AG04450 (cell line): ENCODE measurements around the gene PIGK. TPM values are rescaled to one million over a fixed set of nuclear protein-coding genes. Genes with fewer than 3 reads are reported as not detected.

Experiments used
- CTCF ChIA-PET: fragments of 300-600, 350-600 bp; formaldehyde crosslinking; extraction: SDS; loops from one replicate; lab custom pipeline; 2022; ENCODE audit warnings: antibody characterized with exemption, inconsistent platforms; lab: Charles Lee
- POLR2A ChIA-PET: fragments of 350-600 bp; formaldehyde crosslinking; extraction: SDS; loops from one replicate; lab custom pipeline; 2021; ENCODE audit warnings: antibody characterized with exemption, inconsistent platforms; lab: Yijun Ruan, JAX
- DNase-seq: peaks from one replicate; pipeline ENCODE4 v3.0.0-alpha.2; 2011; ENCODE audit warnings: low read depth, low spot score
- H3K27ac ChIP-seq: one replicate; pipeline ENCODE4 v1.5.1; 2012; ENCODE audit warnings: low read depth, low read length, control low read depth
- H3K27me3 ChIP-seq: one replicate; pipeline ENCODE4 v1.6.0; 2012; ENCODE audit warnings: low read length; ENCODE audit not compliant: control insufficient read depth, insufficient read depth
- H3K4me3 ChIP-seq: 2 replicates; pipeline ENCODE4 v1.5.1; 2011; ENCODE audit warnings: mild to moderate bottlenecking, low read depth, low read length, control low read depth
- H3K9me3 ChIP-seq: 2 replicates; pipeline ENCODE4 v1.5.1; 2012; ENCODE audit warnings: low read length; ENCODE audit not compliant: control insufficient read depth, insufficient read depth
- polyA plus RNA-seq: library from polyadenylated mRNA; depleted of rRNA; stranded (reverse); fragments of >200 nt; gene quantifications from 2 replicates; pipeline ENCODE4 v1.2.3, GENCODE V29; 2011
- TF ChIP-seq, protein P1 (sequence below): IDR thresholded peaks from 2 replicates; pipeline ENCODE4 v1.5.1; 2011; ENCODE audit warnings: low read depth, low read length, control low read depth, inconsistent platforms

PIGK gene
- polyA plus RNA-seq, 1 experiment: 48.8 TPM

DNA sequence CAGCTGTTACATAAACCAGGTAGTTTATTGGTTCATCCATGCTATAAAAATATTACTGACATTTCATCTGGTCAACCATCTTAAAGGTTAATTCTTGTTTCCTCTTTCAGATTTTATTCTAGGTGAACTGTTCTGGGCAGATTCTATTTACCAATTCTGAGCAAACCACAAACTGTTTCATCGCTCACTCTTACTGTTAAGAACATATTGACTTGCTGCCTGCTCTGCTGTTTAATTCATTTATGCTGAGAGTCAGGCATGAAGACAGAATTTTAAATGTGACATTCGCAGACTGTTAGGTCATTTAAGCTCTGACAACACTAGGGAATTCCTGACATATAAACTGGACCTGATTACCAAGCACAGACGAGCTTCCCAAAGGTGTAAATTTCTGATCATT is 98.3 kb downstream of the PIGK start:
- TF ChIP-seq, protein P1, sequence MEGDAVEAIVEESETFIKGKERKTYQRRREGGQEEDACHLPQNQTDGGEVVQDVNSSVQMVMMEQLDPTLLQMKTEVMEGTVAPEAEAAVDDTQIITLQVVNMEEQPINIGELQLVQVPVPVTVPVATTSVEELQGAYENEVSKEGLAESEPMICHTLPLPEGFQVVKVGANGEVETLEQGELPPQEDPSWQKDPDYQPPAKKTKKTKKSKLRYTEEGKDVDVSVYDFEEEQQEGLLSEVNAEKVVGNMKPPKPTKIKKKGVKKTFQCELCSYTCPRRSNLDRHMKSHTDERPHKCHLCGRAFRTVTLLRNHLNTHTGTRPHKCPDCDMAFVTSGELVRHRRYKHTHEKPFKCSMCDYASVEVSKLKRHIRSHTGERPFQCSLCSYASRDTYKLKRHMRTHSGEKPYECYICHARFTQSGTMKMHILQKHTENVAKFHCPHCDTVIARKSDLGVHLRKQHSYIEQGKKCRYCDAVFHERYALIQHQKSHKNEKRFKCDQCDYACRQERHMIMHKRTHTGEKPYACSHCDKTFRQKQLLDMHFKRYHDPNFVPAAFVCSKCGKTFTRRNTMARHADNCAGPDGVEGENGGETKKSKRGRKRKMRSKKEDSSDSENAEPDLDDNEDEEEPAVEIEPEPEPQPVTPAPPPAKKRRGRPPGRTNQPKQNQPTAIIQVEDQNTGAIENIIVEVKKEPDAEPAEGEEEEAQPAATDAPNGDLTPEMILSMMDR: no peak
- ChIA-PET POLR2A (no interaction called here), CTCF (no interaction called here)
- DNase-seq: no peak
- H3K27me3 ChIP-seq: no peaks in the 10 kb centered on the region
- no peak overlapping the region for H3K27ac ChIP-seq
- no peaks in the 10 kb centered on the region for H3K9me3 ChIP-seq
- H3K4me3 ChIP-seq: no peak overlapping the region

DNA sequence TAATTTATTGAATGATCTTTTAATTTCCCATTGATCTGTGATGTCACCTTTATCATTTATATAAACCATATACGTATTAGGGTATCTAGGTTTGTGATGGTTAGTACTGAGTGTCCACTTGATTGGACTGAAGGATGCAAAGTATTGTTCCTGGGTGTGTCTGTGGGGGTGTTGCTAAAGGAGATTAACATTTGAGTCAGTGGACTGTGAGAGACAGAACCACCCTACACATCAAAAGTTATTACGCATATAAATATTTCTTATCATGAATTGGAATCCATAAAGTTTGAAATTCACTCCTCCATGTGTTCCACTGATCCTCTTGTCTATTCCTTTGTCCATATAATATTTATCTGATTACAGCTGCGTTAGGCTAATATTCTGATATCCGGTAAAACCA is 100.5 kb downstream of the PIGK start:
- TF ChIP-seq, protein P1: no peak
- ChIA-PET POLR2A (no interaction called here), CTCF (no interaction called here)
- H3K9me3 ChIP-seq: no peaks in the 10 kb centered on the region
- DNase-seq: no peak
- H3K27me3 ChIP-seq: no peaks in the 10 kb centered on the region
- no peak overlapping the region for H3K27ac ChIP-seq
- H3K4me3 ChIP-seq: no peak overlapping the region

DNA sequence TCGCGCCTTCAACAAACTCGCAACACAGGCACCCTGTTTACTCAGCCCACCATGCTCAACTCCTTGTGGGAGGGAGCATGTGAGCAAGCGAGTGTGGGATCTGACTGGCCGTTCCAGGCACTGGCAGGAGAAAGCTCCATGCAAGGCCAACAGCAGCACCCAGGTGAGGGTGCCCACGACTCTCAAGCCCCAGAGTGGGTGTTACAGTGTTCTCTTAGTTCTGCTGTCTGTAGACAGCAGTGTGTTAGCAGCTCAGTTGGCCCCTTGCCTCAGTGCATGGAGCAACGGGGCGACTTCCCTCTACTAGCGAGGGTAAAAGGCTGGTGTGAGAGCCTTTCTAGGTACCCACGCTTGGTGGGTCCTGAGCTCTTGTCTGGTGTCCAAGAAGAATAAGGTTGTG is 114.6 kb downstream of the PIGK start:
- Histone ChIP-seq H3K9me3 (no peaks in the 10 kb centered on the region), H3K27me3 (no peaks in the 10 kb centered on the region), H3K27ac (no peak overlapping the region), H3K4me3 (no peak overlapping the region)
- TF ChIP-seq, protein P1: no peak
- ChIA-PET POLR2A (no interaction called here), CTCF (no interaction called here)
- no peak for DNase-seq

DNA sequence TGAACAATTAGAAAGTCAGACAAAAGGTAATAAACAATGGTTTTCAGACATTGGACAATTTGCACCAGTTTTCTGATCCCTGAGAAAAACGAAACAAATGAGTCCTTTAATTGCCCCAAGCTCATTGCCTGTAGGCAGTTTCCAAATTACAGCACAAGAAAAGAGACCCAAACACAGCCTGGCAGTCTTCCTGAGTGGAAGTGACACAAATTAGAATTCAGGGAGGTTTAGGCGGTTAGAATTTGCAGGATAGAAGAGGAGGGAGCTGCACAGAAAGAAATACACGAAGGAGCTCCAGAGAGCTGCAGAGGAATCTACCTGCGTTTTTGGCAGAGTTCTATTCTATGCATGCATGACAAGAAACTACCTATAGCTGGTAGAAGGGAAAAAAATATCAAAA is 115.7 kb downstream of the PIGK start:
- Histone ChIP-seq H3K27me3 (no peaks in the 10 kb centered on the region), H3K9me3 (no peaks in the 10 kb centered on the region), H3K27ac (no peak overlapping the region), H3K4me3 (no peak overlapping the region)
- ChIA-PET POLR2A (interaction anchor here (0.7 kb wide), 1 partner anchor 8 kb away, joined by 8 read pairs; no protein-coding TSS in a partner anchor), CTCF (interaction anchor here (0.6 kb wide), 1 partner anchor 409 kb away, joined by 3 read pairs; no protein-coding TSS in a partner anchor)
- no peak for DNase-seq
- TF ChIP-seq, protein P1: no peak

DNA sequence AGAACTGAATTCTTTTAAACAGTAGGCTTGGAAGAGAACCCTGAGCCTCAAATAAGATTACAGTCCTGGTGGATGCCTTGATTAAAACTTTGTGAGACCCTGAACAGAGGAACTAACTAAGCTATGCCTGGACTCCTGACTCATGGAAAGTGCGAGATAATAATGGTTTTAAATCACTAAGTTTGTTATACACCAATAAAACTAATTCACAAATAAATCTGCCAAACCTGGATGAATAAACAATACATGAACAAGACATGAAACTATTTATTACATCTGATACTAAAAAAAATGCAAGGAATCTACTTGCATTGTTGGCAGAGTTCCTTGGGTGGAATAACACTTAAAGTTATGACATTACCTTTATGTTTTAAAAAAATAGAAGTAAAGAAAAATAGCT is 118.4 kb downstream of the PIGK start:
- H3K27me3 ChIP-seq: no peaks in the 10 kb centered on the region
- H3K9me3 ChIP-seq: no peaks in the 10 kb centered on the region
- ChIA-PET CTCF (interaction anchor here (0.9 kb wide), 1 partner anchor 947 kb away, joined by 3 read pairs; no protein-coding TSS in a partner anchor), POLR2A (no interaction called here)
- TF ChIP-seq, protein P1: no peak
- no peak overlapping the region for H3K4me3 ChIP-seq
- H3K27ac ChIP-seq: no peak overlapping the region
- no peak for DNase-seq
